Measurements from ENCODE around the gene LCE1F. TPM values are rescaled to one million over a fixed set of nuclear protein-coding genes. Genes with fewer than 3 reads are reported as not detected.

Gene LCE1F
- not detected for total RNA-seq
- not detected for polyA plus RNA-seq (ENCODE audit: insufficient read depth, low read depth, low replicate concordance)
- long read RNA-seq, donor 1, result 0 reads
- long read RNA-seq, donor 2, result 0 reads

GRCh38 chr1:152774875-152775274 lies at the start of gene LCE1F:
LCE1F (plus strand) TSS chr1:152775140; CDS start chr1:152776372, 1,232 bp downstream.
- Histone ChIP-seq H3K36me3 (ENCODE audit: low read depth, missing control alignments) (no peaks in the 10 kb centered on the region), H3K9me3 (no peaks in the 10 kb centered on the region), H3K4me1 (no peaks in the 10 kb centered on the region), H3K27me3 (no peaks in the 10 kb centered on the region), H3K27ac (no peak within 1 kb of the TSS), H3K4me3 (no peak within 1 kb of the TSS)
- TF ChIP-seq POLR2A (IDR thresholded peaks at IDR 0.05) (no peak), CTCF (IDR thresholded peaks at IDR 0.05) (no peak)
- intact Hi-C loops (cut with DNase I; ENCODE audit: low total_unique reads), result no loop called here
- no peak for DNase-seq
- 74 to 82% methylated on average over 5 to 6 of the region's 6 CpGs for WGBS, 2 donors

- no peak overlapping the region for H3K27ac ChIP-seq
Observed at GRCh38 chr1:152725261-152725660, 49.7 kb upstream of the LCE1F start.

GRCh38 chr1:152728986-152729385 lies 46.0 kb upstream of the LCE1F start:
- Histone ChIP-seq H3K27ac (no peak overlapping the region), H3K4me1 (no peaks in the 10 kb centered on the region), H3K9me3 (no peaks in the 10 kb centered on the region), H3K36me3 (ENCODE audit: low read depth, missing control alignments) (no peaks in the 10 kb centered on the region), H3K27me3 (no peaks in the 10 kb centered on the region), H3K4me3 (no peak overlapping the region)
- 58 to 60% methylated on average over 1 of the region's 1 CpG for WGBS, 2 donors
- no peak for DNase-seq
- intact Hi-C loops (cut with DNase I; ENCODE audit: low total_unique reads), result no loop called here
- TF ChIP-seq POLR2A (IDR thresholded peaks at IDR 0.05) (no peak), CTCF (IDR thresholded peaks at IDR 0.05) (no peak)

More at GRCh38 chr1:152725261-152725660, 49.7 kb upstream of the LCE1F start:
- Histone ChIP-seq H3K4me1 (no peaks in the 10 kb centered on the region), H3K27me3 (no peaks in the 10 kb centered on the region), H3K36me3 (ENCODE audit: low read depth, missing control alignments) (no peaks in the 10 kb centered on the region), H3K9me3 (no peaks in the 10 kb centered on the region), H3K4me3 (no peak overlapping the region)
- TF ChIP-seq CTCF (IDR thresholded peaks at IDR 0.05) (no peak), POLR2A (IDR thresholded peaks at IDR 0.05) (no peak)
- intact Hi-C loops (cut with DNase I; ENCODE audit: low total_unique reads), result no loop called here
- DNase-seq, result no peak

GRCh38 chr1:152735648-152736047 lies 39.3 kb upstream of the LCE1F start:
- Histone ChIP-seq H3K9me3 (no peaks in the 10 kb centered on the region), H3K4me3 (no peak overlapping the region), H3K27me3 (no peaks in the 10 kb centered on the region), H3K4me1 (no peaks in the 10 kb centered on the region), H3K27ac (no peak overlapping the region), H3K36me3 (ENCODE audit: low read depth, missing control alignments) (no peaks in the 10 kb centered on the region)
- 27 to 33% methylated on average over 1 of the region's 1 CpG for WGBS, 2 donors
- TF ChIP-seq CTCF (IDR thresholded peaks at IDR 0.05) (no peak), POLR2A (IDR thresholded peaks at IDR 0.05) (no peak)
- DNase-seq, result no peak
- intact Hi-C loops (cut with DNase I; ENCODE audit: low total_unique reads), result no loop called here

- Histone ChIP-seq H3K27me3 (no peaks in the 10 kb centered on the region), H3K4me3 (no peak overlapping the region), H3K4me1 (no peaks in the 10 kb centered on the region), H3K27ac (no peak overlapping the region), H3K9me3 (no peaks in the 10 kb centered on the region), H3K36me3 (ENCODE audit: low read depth, missing control alignments) (no peaks in the 10 kb centered on the region)
- 81 to 87% methylated on average over 5 of the region's 5 CpGs for WGBS, 2 donors
- intact Hi-C loops (cut with DNase I; ENCODE audit: low total_unique reads), result no loop called here
- TF ChIP-seq POLR2A (IDR thresholded peaks at IDR 0.05) (no peak), CTCF (IDR thresholded peaks at IDR 0.05) (no peak)
- no peak for DNase-seq
Observed at GRCh38 chr1:152737997-152738396, 36.9 kb upstream of the LCE1F start.

Data from testis (tissue), 5 donors.